CD4-positive, alpha-beta T cell treated with Interleukin-6 for 4 hours (primary cell): ENCODE results near the gene VPS37C.
"Not testable (repeated sequence)": the region's sequence is repeated elsewhere in the genome, so short reads cannot be mapped to it uniquely, and the experiment has no call there.

Source experiments
- DNase-seq: peaks from one replicate; pipeline ENCODE4 v3.0.0-alpha.2; 2020; ENCODE audit warnings: mixed read lengths

The VPS37C gene

DNA sequence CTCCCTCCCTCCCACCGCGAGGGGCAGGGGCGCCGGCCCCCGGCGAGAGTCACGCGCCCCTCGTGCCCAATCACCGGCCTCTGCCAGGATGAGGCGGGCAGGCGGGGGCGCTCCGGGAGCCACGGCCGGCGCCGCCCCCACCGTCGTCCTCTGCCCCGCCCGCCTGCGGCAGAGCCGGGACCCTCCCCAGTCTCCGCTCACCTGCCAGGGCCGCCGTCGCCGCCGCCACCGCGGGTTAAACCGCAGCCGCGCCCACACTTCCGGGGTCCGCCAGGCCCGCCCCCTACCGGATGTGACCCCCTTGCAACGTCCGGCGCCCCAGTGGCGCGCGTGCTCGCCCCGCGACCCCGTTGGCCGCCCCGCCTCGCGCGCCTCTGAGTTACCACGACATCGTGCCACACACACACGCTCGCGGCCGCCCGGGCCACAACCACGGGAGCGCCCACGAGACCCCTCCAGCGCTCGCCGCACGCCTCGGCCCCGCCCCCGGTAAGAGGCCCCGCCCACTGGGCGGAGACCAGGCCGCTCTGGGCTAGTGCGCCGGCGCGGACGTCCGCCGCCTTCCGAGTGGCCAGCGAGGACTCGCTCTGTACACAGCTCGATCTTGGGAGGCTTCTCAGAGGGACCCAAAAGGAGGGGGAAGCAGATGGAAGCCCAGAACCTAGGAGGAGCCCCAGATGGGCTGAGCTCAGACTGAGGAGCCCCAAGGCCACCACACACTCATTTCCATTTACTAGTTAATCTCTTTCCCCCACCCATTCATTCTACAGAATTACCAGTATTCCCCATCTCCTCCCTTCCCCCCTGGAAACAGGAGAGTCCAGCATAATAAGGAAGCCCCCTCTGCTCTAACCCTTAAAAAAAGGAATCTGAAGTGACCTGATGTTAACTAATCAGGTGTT, at the start of gene VPS37C:
Gene VPS37C, minus strand, starts transcription at position 237 of the 902 bp plus-strand sequence. CDS start 22,597 bp downstream, outside the sequence.
- DNase-seq: peak; percentile 93

DNA sequence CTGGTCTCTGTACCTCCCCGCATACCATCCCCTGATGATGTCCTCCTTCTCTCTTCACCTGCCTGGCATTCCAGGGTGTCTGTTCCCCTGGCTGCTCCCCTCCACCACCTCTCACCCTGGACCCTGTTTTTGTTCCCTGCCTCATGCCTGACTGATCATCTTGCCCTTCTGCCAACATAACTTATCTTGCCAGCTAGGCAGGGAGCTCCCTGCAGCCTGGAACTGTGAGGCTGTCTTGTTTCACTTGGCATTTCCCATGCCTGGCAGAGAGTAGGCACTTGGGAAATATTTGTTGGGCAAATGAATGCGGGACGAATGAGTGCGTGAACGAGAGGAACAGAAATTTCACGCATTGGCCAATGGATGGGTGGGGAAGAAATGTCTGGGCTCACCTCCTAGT, 49.4 kb upstream of the VPS37C start:
- not testable (repeated sequence) for DNase-seq

DNA sequence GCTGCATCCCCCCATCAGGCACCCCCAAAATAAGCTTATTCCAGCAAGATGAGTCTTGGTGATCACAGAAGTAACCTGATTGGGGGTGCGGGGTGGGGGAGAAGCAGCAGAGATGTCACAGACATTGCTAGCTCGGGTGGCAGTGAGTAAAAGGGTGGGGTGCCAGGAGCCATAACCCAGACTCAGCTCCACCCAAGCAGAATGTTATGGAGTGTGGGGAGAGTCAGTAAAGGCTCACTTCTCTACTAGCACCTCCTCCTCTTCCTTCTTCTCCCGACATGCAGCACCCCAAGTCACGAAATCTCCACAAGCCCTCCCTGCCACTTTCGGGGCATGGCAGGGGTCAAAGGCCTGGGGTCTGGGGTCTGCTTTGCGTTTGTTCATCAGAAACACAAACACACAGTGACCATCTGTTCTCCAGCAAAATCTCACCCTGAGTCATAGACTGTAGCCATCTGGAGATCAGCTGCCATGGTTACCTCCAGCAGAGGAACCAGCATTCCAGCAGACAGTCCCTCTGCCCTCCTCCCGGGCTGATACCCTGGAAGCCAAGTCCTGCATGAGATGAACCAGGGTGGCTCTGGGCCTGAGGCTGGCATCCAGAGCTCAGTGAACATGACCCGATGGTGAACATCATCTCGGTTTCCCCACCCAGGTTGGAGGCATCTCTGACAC, 46.5 kb upstream of the VPS37C start:
- DNase-seq: not testable (repeated sequence)

DNA sequence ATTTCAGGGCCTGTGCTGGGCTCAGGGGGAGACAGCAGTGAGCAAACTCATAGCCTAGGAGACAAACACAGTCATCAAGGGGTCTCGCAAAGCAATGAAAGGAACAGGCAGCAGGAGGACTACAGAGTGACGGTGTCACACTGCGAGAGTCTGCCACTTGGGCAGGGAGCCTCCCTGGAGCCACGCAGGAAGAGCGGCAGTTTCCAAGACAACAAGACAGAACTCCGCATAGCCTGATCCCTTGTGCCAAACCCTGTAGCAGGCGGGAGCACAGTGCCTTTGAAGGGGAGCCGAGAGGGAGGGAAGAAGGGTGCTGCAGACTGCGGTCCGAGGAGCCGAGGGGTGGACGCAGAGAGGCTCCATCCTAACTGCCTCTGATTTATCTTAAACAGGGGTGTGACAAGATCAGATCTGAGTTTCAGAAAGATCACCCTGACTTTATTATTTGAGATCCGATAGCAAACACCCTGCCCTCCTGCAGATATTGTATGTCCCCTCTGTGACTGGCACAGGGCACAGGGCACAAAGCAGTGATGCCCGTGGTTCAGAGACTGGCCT, 43.4 kb upstream of the VPS37C start:
- DNase-seq: not testable (repeated sequence)

DNA sequence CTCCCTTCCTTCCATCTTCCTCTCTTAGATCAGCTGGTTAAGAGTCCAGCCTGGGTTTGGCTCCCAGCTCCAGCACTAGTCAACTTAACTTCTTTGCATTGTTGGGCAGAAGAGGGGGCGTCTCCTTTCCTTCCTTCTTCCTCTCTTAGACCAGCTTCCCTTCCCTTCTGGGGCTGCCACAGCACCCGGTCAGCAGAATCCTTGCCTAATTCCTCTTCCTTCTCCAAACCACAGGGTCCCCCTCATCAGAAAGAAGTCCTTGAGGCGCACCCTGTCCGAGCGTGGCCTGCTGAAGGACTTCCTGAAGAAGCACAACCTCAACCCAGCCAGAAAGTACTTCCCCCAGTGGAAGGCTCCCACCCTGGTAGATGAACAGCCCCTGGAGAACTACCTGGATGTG, 42.6 kb upstream of the VPS37C start:
- not testable (repeated sequence) for DNase-seq

DNA sequence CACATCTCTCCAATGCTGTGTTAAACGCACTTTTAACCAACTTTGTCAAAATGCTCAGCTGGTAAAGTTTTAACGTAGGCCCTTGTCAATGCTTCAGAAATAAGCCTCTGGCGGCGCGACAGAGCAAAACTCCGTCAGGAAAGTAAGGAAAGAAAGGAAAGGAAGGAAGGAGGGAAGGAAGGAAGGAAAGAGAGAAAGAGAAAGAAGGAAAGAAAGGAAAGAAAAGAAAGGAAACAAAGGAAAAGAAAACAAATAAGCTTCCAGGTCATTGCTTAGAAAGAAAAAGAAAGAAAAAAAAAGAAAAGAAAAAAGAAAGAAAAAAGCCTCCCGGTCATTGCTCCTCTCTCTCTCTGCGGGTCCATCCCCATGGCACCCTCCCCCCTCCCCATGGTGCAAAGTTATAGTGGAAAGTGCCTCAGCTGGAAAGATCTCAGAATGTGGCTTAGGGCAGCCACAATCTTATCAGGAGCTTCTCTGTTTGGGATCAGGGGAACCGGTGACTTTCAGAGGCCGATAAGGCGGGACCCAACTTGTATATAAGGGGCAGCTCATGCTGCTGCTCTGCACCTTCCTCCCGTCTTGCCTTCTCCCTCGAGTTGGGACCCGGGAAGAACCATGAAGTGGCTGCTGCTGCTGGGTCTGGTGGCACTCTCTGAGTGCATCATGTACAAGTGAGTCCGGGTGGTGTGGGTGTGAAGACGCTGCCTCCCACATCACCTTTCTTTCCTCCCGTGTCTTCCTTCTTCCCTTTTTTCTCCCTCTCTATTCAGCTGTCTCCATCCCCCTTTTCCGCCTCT, 41.9 kb upstream of the VPS37C start, which contains the start of gene PGA3:
Gene PGA3, plus strand, starts transcription at position 566 of the 797 bp plus-strand sequence. Its CDS starts 50 bp downstream, at position 616.
- not testable (repeated sequence) for DNase-seq

DNA sequence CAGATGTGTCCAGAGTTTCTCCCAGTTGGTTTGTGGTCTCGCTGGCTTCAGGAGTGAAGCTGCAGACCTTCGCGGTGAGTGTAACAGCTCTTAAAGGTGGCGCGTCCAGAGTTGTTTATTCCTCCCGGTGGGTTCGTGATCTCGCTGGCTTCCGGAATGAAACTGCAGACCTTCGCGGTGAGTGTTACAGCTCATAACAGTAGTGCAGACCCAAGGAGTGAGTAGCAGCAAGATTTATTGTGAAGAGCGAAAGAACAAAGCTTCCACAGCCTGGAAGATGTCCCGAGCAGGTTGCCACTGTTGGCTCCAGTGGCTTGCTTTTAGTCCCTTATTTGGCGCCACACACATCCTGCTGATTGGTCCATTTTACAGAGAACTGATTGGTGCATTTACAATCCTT, 40.2 kb upstream of the VPS37C start:
- DNase-seq: no peak

DNA sequence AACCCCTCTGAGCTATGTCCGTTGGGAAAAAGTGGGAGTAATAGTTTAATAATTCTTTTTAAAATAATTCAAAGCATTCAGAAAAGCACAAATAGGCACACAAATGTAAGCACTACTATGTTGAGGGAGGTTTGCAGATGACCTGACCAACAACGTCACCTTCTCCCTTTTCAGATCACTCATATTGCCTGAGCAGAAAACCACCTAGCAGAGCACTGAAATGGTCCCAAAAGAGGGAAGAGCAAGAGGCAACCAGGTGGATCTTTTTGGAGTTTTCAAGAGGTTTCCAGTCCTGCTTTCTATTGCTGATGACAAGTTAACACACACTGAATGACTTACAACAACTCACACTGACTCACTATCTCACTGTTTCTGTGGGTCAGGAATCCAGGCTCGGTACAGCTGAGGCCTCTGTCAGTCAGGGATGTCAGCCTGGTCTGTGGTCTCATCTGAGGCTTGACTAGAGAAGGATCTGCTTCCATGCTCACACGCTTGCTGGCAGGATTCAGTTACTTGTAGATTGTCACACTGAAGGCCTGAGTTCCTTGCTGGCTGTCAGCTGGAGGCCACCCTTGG, 37.8 kb upstream of the VPS37C start:
- no peak for DNase-seq

DNA sequence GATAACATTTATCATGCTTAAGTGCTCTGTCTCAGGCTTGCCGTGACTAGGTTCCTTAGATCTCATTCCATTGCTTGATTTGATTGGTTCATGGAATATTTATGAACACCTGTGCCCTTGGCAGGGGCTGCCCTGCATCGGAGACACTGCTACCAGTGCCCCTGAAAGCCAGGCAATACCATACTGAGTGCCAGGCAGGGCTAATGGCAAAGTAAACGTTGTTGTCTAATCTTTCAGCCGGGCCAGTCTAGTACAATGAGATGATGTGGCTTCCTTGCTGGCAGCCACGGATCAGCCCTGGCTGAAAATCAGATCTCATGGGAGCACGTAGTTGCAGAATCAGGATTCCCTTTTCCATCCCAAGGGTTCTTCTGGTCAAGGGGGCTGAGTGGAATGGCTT, 37.1 kb upstream of the VPS37C start:
- no peak for DNase-seq

DNA sequence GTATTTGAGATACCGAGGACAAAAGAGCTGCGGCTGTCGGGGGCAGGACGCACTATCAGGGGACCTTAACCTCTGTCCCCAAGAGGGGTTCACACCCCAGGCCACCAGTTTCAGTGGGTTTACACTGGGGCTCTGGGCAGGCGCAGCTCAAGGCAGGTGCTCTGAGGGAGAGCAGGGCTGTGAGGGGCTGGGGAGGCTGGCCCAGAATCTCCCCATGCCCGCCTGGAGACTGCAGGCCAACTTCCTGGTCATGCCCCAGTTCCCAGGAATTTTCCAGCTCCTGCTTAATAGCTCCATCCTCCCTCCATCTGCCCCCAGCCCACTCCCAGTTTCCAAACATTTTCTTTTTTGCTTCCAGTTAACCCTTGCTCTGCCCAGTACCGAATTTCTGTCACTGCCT, 34.5 kb upstream of the VPS37C start:
- DNase-seq: no peak

DNA sequence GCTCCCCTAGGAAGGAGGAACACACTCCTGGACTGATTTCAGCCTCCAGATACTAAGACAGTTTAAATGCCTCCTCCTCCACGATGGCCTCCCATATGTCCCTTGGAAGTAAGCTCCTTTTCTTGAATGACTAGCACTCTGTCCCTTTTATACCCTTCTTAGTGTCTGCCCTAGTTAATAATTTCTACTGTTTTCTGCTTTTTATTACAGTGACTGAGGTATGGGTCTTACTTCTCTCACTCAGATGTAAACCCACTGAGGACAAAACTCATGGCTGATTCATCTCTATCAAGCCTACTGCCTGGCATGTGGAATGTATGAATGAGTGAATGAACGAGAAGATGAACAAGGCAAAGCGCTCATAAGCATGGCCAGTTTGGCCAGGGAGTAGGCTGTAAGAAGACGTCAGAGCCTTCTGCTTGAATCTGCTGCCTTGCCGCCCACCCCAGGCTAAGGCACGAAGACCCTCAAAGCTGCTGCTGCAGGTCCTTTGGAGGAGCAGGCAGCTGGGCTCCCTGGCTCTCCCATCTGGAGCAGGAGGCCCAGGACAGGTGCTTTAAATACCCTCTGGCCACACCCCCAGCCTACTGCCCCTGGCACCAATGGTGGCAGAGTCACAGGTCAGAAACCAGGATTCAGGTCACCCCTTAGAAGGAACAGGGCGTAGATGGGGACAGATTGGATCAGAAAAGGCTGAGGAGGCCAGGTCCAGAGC, 33.9 kb upstream of the VPS37C start:
- no peak for DNase-seq

DNA sequence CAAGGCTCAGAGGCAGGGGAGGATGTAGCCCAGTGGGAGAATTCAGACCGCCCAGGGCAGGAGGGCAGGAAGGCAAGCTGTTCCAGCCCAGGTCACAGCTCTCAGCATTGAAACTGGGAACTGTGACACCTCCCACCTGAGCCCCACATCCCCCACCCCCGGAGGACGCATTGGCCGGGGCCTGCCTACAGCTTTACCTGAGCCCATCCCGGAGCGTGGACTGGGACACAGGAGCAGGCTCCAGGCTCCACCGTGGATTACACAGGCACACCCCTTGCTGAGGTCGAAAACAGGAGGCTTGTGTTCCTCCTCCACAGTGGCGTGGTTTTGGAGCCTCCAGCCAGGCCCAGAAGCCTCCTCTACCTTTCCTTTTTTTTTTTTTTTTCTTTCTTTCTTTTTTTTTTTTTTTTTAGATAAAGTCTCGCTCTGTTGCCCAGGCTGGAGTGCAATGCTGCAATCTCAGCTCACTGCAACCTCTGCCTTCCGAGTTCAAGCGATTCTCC, 33.0 kb upstream of the VPS37C start:
- DNase-seq: no peak

DNA sequence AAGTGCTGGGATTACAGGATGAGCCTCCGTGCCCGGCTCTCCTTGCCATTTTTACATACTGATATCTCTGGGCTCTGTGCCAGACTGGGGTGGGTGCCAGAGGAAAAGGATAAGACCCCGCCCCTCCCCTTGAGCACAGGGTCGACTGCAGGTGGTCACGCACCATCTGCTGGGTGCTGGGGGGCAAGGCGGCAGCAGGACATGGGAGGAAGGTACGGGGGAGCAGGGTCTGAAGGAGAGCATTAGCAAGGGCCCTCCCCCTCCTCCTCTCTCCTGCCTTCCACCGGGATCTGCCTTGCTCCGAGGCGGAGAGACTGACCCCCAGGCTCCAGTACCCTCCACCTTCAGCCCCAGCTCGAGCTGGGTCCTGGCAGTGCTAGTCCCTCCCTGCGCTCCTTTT, 32.4 kb upstream of the VPS37C start:
- no peak for DNase-seq

DNA sequence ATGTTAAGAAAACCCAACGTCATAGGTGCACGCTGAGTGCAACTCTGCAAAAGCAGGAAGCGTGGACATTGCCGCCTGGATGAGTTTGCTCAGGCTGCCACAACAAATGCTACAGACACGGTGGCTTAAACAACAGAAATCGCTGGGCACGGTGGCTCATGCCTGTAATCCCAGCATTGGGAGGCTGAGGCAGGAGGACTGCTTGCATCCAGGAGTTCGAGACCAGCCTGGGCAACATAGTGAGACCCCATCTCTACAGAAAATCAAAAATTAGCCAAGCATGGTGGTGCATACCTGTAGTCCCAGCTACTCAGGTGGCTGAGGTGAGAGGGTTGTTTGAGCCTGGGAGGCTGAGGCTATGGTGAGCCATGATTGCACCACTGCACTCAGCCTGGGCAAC, 28.7 kb upstream of the VPS37C start:
- DNase-seq: no peak

DNA sequence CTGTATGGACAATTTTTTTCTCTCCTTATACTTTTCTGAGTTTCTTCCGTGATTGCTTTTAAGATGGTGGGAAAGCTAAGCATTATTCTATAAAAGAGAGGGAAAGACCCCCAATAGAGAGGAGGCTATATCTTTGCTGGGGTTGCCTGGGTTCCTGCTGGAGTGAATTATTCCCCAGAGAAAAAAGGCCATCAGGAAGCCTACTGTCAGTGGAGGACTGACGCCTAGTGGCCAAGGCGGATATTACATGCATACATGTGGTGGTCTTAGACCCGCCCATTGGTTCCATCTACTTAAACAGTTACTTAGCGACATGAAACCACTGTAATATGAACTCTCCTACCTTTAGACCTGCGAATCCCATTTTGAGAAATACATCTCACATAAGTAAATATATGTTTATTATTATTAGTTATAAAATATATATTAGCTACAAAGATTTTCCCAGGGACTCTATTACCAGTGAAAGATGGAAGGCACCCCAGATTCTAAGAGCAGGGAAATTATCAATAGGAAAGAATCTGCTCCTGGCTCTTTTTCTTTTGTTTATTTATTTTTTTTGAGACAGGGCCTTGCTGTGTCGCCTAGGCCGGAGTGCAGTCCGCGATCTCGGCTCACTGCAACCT, 26.4 kb upstream of the VPS37C start:
- peak; percentile 86 for DNase-seq

DNA sequence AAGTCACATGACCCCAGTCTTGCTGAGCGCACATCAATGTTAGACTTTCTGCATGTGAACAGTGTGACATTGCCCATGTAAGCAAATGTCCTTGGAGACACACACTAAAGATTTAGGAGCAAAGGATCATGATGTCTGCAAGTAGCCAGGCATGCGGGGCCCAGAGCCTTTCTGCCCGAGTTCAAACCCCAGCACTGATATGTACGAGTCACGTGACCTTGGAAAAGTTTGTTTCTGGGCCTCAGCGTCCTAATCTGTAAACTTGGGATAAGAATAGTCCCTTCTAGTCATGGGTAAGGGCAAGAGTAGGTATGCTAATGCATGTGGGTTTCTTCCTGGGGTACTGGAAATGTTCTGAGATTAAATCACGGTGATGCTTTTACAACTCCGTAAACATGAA, 25.3 kb upstream of the VPS37C start:
- no peak for DNase-seq

DNA sequence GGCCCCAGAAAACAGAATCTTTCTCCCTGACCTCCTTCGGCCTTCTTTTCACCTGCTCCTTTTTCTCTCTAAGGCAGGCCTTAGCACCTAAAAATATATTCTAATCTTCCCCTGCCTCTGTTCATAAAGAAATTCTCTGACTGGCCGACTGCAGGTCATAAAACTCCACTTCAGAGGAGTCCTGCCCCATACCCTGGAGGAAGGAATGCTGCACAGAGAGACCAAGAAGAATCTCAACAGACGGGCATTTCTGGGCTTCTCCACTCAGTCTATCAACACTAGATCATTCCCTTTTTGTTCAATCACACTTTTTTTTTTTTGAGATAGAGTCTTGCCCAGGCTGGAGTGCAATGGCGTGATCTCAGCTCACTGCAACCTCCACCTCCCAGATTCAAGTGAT, 22.4 kb upstream of the VPS37C start:
- DNase-seq: no peak

DNA sequence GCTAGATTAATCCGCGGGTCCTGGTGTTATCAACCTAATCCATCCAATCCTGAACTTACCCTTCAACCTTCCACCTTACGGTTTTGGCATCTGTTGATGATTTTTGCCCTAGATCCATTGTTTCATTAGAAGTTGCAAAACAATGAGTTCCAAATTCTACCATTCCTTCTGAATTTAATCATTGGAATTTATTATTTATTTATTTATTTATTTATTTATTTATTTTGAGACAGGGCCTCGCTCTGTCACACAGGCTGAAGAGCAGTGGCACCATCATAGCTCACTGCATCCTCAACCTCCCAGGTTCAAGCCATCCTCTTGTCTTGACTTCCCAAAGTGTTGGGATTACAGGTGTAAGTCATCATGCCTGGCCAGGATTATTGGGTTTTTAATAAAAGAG, 20.3 kb upstream of the VPS37C start:
- DNase-seq: no peak

DNA sequence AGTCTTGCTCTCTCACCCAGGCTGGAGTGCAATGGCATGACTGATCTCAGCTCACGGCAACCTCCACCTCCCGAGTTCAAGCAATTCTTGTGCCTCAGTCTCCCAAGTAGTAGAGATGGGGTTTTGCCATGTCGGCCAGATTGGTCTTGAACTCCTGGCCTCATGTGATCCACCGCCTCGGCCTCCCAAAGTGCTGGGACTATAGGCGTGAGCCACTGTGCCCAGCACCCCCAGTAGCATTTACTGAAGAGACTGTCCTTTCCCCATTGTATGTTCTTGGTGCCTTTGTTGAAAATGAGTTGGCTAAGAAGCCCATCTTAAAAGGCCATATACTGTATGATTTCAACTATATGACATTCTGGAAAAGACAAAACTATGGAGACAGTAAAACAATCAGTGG, 19.0 kb upstream of the VPS37C start:
- DNase-seq: not testable (repeated sequence)

DNA sequence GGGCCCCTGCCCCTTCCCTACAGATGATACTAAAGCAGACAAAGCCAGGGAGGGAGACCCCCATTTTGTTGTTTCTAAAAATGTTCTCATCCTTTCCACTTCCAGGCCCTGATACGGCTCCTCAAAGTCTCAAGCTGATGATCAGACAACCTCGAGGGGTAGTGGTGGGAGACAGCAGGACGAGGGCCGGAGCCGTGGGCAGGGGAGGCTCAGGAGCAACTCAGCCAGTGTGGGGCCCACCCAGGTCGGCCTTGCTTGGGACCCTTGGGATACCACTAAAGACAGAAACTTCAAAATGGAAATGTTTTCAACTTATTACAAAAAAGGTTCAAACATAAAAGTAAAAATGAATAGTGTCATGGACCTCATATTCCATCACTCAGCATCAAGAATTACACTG, 15.2 kb upstream of the VPS37C start:
- DNase-seq: no peak

DNA sequence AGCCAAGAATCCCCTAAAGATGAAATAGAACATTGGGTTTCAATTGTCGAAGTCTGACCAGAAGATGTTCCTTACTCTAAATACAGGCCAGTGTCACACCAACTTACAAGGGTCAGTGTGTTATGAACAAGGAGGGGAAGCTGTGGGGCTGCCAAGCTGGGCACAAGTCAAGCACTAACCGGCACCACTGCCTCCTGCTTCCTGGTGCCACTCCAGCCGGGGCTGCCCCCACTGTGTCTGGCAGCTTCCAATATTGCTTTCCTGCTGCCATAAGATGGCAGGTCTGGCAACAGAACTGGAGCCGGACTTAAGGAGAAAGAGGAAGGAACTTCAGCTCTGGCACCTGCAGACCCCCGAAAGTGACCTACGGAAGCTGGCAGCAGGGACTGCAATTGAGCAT, 13.7 kb upstream of the VPS37C start:
- DNase-seq: no peak
